Measurements from ENCODE around the gene CD22.
"Not testable (repeated sequence)": the region's sequence is repeated elsewhere in the genome, so short reads cannot be mapped to it uniquely, and the experiment has no call there.

CD22 gene

GRCh38 chr19:35328851-35329285 is at the start of gene CD22:
CD22 (plus strand) TSS chr19:35329187; CDS start chr19:35332041, 2,854 bp downstream.
- no peak for DNase-seq (ENCODE audit: low read depth)

DNA sequence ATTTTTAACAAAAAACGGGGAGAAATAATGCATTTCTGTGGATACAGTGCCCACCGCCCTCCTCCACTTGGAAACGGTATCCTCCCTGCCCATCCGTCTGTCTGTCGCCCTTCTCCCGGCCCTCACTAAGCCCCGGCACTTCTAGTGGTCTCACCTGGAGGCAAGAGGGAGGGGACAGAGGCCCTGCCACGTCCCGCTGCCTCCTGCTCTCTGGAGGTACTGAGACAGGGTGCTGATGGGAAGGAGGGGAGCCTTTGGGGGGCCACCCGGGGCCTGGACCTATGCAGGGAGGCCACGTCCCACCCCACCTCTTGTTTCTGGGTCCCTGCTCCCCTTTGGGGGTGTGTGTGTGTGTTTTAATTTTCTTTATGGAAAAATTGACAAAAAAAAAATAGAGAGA is 49.6 kb upstream of the CD22 start:
- no peak for DNase-seq (ENCODE audit: low read depth)

DNA sequence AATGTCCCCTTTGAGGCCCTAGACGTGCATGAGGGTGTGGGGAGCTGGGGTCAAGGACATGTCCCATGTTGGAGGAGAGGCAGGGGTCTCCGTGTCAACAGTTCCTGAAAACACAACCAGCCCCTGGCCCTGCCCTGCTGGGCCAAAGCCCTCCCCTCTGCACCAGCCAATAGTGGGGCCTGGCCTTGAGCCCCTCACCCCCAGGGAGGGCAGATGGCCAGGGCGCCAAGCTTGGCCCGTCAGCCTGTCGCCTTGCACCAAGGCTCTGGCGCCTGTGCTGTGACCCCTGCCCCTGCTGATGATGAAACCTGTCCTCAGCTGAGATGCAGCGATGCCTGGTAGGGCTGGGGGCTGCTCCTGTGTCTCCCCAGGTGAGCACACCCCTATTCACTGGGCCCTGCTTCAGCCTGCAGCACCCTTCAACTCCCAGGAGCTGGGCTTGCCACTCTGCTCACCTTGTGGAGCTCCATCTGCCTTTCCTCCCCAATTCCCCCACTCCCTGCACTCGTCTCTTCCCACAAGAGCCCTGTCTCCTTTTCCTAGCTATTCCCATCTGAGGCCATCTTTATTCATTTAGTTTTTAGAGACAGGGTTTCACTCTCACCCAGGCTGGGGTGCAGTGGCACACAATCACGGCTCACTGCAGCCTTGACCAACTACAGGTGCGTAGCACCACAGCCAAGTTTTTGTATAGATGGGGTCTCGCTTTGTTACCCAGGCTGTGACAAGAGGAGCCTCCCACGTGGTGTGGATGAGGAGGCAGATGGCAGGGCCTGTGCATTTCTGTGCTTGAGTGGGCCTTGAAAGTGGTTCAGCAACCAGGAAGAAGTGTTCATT is 48.8 kb upstream of the CD22 start:
- no peak for DNase-seq (ENCODE audit: low read depth)

- no peak for DNase-seq (ENCODE audit: low read depth)
Measured at GRCh38 chr19:35281303-35281702, 47.7 kb upstream of the CD22 start.

DNA sequence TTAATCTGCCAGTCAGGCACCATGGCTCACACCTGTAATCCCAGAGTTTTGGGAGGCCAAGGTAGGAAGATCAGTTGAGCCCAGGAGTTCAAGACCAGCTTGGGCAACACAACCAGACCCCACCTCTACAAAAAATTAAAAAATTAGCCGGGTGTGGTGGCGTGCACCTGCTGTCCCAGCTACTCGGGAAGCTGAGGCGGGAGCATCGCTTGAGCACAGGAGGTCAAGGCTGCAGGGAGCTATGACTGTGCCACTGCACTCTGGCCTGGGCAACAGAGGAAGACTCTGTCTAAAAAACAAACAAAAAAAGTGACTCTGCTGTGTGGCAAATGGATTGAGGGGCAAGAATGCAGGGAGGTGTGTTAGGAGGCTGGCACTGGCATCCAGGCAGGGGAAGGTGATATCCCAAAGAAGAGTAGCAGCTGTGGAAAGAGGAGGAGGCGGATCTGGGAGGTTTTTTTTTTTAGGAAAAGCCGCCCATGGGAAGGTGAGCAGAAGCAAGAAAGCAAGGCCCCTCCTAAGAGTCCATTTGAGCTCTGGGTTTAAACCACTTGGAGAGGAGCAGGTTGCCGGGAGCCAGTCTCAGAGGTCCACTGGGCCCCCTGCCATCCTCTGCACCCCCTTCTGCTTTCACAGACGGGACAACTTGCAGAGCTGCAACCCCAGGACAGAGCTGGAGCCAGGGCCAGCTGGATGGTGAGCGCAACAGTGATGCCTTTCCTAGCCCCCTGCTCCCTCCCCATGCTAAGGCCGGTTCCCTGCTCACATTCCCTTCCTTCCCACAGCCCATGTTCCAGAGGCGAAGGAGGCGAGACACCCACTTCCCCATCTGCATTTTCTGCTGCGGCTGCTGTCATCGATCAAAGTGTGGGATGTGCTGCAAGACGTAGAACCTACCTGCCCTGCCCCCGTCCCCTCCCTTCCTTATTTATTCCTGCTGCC is 44.6 kb upstream of the CD22 start:
- no peak for DNase-seq (ENCODE audit: low read depth)

- no peak for DNase-seq (ENCODE audit: low read depth)
Measured at GRCh38 chr19:35285095-35285449, 43.9 kb upstream of the CD22 start.

DNA sequence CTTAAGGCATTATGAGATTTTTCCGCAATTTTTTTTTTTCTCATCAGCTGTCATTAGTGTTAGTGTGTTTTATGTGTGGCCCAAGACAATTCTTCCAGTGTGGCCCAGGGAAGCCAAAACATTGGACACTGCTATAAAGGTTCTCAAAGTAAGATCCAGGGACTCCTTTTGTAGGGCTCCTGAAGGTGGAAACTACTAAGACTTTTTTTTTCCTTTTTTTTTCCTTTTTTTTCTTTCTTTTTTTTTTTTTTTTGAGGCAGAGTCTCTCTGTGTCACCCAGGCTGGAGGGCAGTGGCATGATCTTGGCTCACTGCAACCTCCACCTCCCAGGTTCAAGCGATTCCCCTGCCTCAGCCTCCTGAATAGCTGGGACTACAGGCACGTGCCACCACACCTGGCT is 43.5 kb upstream of the CD22 start:
- DNase-seq (ENCODE audit: low read depth): not testable (repeated sequence)

DNA sequence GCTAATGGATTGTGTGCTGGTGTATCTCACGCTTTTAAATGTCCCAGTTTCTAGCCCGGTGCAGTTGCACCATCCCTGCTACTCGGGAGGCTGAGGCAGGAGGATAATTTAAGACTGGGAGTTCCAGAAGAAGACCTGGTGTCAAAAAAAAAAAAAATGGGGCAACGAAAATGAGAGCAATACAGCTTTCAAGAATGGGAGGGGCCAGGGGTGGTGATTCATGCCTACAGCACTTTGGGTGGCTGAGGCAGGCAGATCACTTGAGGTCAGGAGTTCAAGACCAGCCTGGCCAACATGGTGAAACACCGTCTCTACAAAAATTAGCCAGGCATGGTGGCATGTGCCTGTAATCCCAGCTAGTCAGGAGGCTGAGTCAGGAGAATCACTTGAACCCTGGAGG is 42.9 kb upstream of the CD22 start:
- DNase-seq (ENCODE audit: low read depth): not testable (repeated sequence)

DNA sequence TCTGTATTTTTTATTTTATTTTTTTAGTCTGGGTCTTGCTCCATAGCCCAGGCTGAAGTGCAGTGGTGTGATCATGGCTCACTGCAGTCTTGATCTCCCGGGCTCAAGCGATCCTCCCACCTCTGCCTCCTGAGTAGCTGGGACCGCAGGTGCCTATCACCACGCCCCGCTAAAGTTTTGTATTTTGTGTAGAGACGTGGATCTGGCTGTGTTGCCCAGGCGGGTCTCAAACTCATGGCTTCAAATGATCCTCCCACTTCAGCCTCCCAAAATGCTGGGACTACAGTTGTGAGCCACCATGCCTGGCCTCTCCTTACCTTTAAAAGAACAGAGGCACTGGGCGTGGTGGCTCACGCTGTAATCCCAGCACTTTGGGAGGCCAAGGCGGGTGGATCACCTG is 41.3 kb upstream of the CD22 start:
- DNase-seq (ENCODE audit: low read depth): no peak

- no peak for DNase-seq (ENCODE audit: low read depth)
Measured at GRCh38 chr19:35288331-35288730, 40.7 kb upstream of the CD22 start.

DNA sequence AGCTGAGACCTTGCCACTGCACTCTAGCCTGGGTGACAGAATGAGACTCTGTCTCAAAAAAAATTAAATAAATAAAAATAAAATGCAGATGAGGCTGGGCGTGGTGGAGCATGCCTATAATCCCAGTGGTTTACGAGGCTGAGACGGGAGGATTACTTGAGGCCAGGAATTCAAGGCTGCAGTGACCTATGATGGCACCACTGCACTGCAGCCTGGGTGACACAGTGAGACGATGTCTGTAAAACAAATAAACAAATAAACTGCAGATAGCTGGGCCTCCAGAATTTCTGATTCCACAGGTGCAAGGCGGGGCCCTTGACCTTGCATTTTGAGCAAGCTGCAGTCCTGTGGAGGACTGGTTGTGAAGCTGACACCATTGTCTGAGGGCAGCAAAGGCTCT is 40.1 kb upstream of the CD22 start:
- no peak for DNase-seq (ENCODE audit: low read depth)

DNA sequence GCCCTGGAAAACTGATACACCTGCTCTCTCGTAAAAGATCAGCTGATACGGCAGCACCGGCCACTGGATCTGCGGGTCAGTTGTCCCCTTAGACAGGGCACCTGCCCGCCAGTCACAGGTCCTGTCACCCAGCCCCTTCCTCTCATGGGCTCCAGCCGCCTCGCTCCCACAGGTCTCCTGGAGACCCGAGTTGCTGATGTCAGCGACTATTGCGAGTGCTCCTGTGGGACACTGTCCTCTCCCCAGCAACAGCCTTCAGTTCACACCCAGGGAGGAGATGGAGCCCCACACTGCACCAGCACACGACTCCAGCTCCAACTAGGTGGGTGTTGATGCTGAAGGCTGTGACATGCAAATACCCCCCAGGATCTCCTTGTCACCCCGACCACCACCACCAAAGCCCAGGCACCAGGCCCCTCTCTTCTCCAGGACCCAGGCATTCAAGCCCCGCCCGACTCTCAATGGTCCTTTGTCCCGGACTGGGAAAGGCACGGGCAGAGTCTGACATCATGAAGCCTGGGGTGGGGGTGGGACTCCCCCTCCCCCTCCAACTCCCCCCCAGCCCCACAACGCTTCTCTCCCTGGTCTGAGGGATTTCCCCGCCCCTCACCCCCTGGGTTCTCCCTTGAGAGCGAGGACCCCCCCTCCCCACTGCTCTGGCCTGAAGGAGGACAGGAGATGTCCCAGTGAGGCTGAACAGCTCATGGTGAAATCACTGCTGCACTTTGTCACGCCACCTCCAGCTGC is 38.4 kb upstream of the CD22 start:
- no peak for DNase-seq (ENCODE audit: low read depth)

GRCh38 chr19:35291259-35291658 is 37.7 kb upstream of the CD22 start:
- no peak for DNase-seq (ENCODE audit: low read depth)

- no peak for DNase-seq (ENCODE audit: low read depth)
Measured at GRCh38 chr19:35291916-35292315, 37.1 kb upstream of the CD22 start, which contains the start of gene MAG. MAG (plus strand) TSS chr19:35292161; CDS start chr19:35295409, 3,248 bp downstream.

GRCh38 chr19:35292421-35293362 is 36.3 kb upstream of the CD22 start:
- DNase-seq (ENCODE audit: low read depth): no peak

DNA sequence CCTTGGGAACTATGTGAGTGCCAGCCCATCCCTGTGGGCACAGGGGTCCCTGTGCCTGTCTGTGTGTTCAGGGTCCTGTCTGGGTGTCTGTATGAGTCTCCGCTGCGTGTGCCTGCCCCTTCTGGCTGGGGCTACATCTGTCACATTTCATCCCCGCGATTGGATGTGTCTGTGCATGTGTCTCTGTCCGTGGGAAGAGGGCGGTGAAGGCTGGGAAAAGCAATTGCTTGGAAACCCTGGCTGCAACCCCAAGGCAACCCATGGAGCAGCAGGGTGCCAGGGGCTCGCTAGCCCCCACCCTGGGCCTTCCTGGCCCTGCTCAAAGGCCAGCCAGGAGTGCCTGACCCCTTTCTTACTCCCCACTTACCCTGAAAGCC is 35.6 kb upstream of the CD22 start:
- no peak for DNase-seq (ENCODE audit: low read depth)

DNA sequence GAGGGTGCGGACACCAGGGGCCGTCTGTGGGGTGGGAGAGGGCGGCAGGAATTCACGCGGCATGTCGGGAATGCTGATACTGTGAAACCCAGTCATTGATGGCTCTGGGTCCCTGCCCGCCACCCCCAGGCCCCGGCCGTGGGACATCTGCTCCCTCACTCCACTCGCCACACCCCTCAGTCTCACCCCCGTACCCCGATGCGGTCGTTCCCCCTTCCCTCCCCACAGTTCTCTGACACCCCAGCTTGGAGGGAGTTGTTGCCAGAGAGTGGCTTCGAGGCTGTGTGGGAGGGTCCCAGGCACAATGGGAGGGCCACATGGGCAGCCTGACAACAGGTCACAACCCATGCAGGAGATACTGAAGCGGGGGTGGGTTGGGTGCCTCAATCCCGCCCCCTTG is 35.2 kb upstream of the CD22 start:
- DNase-seq (ENCODE audit: low read depth): no peak

- no peak for DNase-seq (ENCODE audit: low read depth)
Measured at GRCh38 chr19:35294328-35294727, 34.7 kb upstream of the CD22 start.

- no peak for DNase-seq (ENCODE audit: low read depth)
Measured at GRCh38 chr19:35294859-35295791, 33.9 kb upstream of the CD22 start.
